Measurements from ENCODE around the gene KIF2B. TPM values are rescaled to one million over a fixed set of nuclear protein-coding genes. Genes with fewer than 3 reads are reported as not detected.
A peak's percentile ranks its signal among the peaks of the same experiment; 100 is the strongest.

The KIF2B gene, protein sequence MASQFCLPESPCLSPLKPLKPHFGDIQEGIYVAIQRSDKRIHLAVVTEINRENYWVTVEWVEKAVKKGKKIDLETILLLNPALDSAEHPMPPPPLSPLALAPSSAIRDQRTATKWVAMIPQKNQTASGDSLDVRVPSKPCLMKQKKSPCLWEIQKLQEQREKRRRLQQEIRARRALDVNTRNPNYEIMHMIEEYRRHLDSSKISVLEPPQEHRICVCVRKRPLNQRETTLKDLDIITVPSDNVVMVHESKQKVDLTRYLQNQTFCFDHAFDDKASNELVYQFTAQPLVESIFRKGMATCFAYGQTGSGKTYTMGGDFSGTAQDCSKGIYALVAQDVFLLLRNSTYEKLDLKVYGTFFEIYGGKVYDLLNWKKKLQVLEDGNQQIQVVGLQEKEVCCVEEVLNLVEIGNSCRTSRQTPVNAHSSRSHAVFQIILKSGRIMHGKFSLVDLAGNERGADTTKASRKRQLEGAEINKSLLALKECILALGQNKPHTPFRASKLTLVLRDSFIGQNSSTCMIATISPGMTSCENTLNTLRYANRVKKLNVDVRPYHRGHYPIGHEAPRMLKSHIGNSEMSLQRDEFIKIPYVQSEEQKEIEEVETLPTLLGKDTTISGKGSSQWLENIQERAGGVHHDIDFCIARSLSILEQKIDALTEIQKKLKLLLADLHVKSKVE
- total RNA-seq (2021) (not detected in 3 replicates), Bru-seq, nascent RNA (not detected)
- long read RNA-seq, experiment 1 = 0 reads
- long read RNA-seq, experiment 2 = 0 reads
- long read RNA-seq, experiment 3 = 0 reads

DNA sequence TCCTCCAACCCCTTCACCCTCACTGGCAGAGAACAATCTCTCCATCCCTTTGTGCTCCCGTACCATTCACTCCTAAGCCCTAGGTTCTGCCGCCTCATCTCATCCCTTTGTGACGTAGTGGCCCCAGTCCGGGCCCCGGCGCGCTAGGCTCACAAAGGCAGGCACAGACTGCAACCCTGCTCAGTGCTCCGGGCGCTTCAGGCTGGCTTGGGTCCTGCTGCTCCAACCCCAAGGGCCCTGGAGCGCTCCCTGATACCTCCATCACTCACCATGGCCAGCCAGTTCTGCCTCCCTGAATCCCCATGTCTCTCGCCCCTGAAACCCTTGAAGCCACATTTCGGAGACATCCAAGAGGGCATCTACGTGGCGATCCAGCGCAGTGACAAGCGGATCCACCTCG is at the start of gene KIF2B:
Gene KIF2B (plus strand): TSS at position 164 of the 400 bp plus-strand sequence. CDS start 107 bp downstream, at position 271.
- Mint-ChIP-seq H3K4me3 (no peak within 1 kb of the TSS), H3K4me1 (peaks cover 11% of the 10 kb centered on the region), H3K27ac (no peak within 1 kb of the TSS), H3K36me3 (peaks cover 25% of the 10 kb centered on the region), H3K27me3 (ENCODE audit: low read depth) (no peaks in the 10 kb centered on the region; the same call in 1 of the 2 replicates), H3K9me3 (peaks cover 42% of the 10 kb centered on the region)
- DNase-seq (ENCODE audit: low spot score) (no peak), ATAC-seq (no peak)
- POLR2A ChIA-PET = no interaction called here
- TF ChIP-seq, protein P1, sequence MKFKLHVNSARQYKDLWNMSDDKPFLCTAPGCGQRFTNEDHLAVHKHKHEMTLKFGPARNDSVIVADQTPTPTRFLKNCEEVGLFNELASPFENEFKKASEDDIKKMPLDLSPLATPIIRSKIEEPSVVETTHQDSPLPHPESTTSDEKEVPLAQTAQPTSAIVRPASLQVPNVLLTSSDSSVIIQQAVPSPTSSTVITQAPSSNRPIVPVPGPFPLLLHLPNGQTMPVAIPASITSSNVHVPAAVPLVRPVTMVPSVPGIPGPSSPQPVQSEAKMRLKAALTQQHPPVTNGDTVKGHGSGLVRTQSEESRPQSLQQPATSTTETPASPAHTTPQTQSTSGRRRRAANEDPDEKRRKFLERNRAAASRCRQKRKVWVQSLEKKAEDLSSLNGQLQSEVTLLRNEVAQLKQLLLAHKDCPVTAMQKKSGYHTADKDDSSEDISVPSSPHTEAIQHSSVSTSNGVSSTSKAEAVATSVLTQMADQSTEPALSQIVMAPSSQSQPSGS (CRISPR knock-in tag; IDR thresholded peaks at IDR 0.05; ENCODE audit: borderline replicate concordance, low read depth) = no peak
- TF ChIP-seq NFYB (CRISPR knock-in tag; conservative IDR thresholded peaks at IDR 0.05; ENCODE audit: low read depth) (no peak), TCF7 (CRISPR knock-in tag; IDR thresholded peaks at IDR 0.05; ENCODE audit: low read depth) (no peak)
- TF ChIP-seq, protein P2, sequence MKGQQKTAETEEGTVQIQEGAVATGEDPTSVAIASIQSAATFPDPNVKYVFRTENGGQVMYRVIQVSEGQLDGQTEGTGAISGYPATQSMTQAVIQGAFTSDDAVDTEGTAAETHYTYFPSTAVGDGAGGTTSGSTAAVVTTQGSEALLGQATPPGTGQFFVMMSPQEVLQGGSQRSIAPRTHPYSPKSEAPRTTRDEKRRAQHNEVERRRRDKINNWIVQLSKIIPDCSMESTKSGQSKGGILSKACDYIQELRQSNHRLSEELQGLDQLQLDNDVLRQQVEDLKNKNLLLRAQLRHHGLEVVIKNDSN (CRISPR knock-in tag; IDR thresholded peaks at IDR 0.05) = no peak
- TF ChIP-seq, protein P3, sequence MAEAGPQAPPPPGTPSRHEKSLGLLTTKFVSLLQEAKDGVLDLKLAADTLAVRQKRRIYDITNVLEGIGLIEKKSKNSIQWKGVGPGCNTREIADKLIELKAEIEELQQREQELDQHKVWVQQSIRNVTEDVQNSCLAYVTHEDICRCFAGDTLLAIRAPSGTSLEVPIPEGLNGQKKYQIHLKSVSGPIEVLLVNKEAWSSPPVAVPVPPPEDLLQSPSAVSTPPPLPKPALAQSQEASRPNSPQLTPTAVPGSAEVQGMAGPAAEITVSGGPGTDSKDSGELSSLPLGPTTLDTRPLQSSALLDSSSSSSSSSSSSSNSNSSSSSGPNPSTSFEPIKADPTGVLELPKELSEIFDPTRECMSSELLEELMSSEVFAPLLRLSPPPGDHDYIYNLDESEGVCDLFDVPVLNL (CRISPR knock-in tag; IDR thresholded peaks at IDR 0.05; ENCODE audit: borderline replicate concordance, low read depth) = no peak
- CTCF ChIA-PET = no interaction called here

DNA sequence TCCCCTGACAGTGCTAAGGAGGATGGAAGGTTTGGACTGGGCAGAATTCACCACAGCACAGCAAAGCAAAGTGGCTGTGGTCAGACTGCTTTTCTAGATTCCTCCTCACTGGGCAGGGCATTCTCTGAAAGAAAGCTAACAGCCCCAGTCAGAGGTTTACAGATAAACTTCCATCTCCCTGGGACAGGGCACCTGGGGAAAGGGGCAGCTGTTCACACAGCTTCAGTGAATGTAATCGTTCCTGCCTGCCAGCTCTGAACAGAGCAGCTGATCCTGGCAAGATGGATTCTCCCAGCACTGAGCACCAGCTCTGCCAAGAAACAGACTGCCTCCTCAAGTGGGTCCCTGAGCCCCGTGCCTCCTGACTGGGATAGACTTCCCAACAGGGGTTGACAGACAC is 42.4 kb upstream of the KIF2B start:
- H3K9me3 Mint-ChIP-seq = peaks cover 58% of the 10 kb centered on the region
- H3K36me3 Mint-ChIP-seq = peaks cover 29% of the 10 kb centered on the region
- DNase-seq (ENCODE audit: low spot score) (no peak), ATAC-seq (no peak)
- no peak overlapping the region for H3K27ac Mint-ChIP-seq
- ChIA-PET CTCF (no interaction called here), POLR2A (no interaction called here)
- H3K27me3 Mint-ChIP-seq (ENCODE audit: low read depth) = no peaks in the 10 kb centered on the region
- TF ChIP-seq, protein P4, sequence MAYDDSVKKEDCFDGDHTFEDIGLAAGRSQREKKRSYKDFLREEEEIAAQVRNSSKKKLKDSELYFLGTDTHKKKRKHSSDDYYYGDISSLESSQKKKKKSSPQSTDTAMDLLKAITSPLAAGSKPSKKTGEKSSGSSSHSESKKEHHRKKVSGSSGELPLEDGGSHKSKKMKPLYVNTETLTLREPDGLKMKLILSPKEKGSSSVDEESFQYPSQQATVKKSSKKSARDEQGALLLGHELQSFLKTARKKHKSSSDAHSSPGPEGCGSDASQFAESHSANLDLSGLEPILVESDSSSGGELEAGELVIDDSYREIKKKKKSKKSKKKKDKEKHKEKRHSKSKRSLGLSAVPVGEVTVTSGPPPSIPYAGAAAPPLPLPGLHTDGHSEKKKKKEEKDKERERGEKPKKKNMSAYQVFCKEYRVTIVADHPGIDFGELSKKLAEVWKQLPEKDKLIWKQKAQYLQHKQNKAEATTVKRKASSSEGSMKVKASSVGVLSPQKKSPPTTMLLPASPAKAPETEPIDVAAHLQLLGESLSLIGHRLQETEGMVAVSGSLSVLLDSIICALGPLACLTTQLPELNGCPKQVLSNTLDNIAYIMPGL (CRISPR knock-in tag; IDR thresholded peaks at IDR 0.05) = no peak
- no peak for TF ChIP-seq SMAD4 (CRISPR knock-in tag; IDR thresholded peaks at IDR 0.05)
- TF ChIP-seq ZNF317 (CRISPR knock-in tag; IDR thresholded peaks at IDR 0.05; ENCODE audit: borderline replicate concordance, low read depth) = no peak
- no peak for TF ChIP-seq ETV6 (CRISPR knock-in tag; IDR thresholded peaks at IDR 0.05)
- no peak for TF ChIP-seq IRF2 (CRISPR knock-in tag; IDR thresholded peaks at IDR 0.05; ENCODE audit: borderline replicate concordance, low read depth)
- TF ChIP-seq MYBL2 (CRISPR knock-in tag; IDR thresholded peaks at IDR 0.05) = no peak
- no peaks in the 10 kb centered on the region for H3K4me1 Mint-ChIP-seq
- no peak overlapping the region for H3K4me3 Mint-ChIP-seq

DNA sequence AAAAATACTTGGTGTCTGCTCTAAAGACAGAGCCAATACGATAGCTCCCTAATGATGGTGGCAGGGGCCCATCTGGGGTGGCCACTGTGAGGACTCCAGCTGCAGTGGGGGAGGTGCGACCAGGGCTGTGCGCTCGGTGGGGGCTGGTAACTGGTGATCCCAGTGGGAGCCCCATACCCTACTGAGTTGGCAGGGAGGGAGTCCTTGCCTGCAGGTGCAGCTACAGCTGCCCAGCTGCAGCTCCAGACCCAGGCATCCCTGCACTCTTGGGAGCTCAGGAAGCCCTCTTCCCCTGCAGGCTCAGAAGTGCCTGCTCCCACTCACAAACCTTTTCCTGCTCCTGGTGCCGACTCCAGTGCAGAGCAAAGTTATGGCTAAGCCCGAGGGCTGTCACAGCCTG is 31.2 kb upstream of the KIF2B start:
- Mint-ChIP-seq H3K4me3 (no peak overlapping the region), H3K27ac (no peak overlapping the region), H3K9me3 (peaks cover 29% of the 10 kb centered on the region), H3K36me3 (peaks cover 8% of the 10 kb centered on the region; the same call in 1 of the 2 replicates), H3K4me1 (no peaks in the 10 kb centered on the region), H3K27me3 (ENCODE audit: low read depth) (no peaks in the 10 kb centered on the region)
- DNase-seq (ENCODE audit: low spot score) (no peak), ATAC-seq (no peak)
- TF ChIP-seq ZNF423 (CRISPR knock-in tag; IDR thresholded peaks at IDR 0.05) (0 out of 2 replicates have a peak, but pooled peaks have one; percentile 26), GRHL2 (CRISPR knock-in tag; IDR thresholded peaks at IDR 0.05; ENCODE audit: insufficient replicate concordance, severe bottlenecking) (no peak)
- ChIA-PET CTCF (no interaction called here), POLR2A (no interaction called here)
